Spleen (tissue), 7 donors: ENCODE data around the gene CHD9NB.

Source experiments
- POLR2A ChIP-seq, 3 donors: fragments of 450-650 bp; IDR thresholded peaks; one replicate each; pipeline ENCODE4 v1.5.1; 2017; ENCODE audit warnings: antibody characterized with exemption in 3 of 3, mild to moderate bottlenecking in 1 of 3
- POLR2AphosphoS5 ChIP-seq, 3 donors: sonication (generic); formaldehyde crosslinking; IDR thresholded peaks; one replicate each; pipeline ENCODE4 v1.5.1; 2017; ENCODE audit warnings: antibody characterized with exemption in 3 of 3
- TF ChIP-seq, protein P1 (sequence below), 11 experiments: fragments of 200-600 bp in 7 of 11; fragments of 450-650 bp in 4 of 11; sonication (generic) in 4 of 11; IDR thresholded peaks in 8 of 11; conservative IDR thresholded peaks in 3 of 11; 1 replicate in 7 of 11; 2 replicates in 4 of 11; pipeline versions ENCODE4 v1.4.0 to v1.8.0; 2016 to 2021; ENCODE audit warnings: antibody characterized with exemption in 11 of 11, inconsistent platforms in 4 of 11, mild to moderate bottlenecking in 1 of 11
- donor health status: DM: no; HTN: no; CAD: no; lungs with moderate emphysema.
- donor health status: DM: no; HTN: no; CAD: no.
- donor health status: DM: no; HTN: no; CAD: no.

DNA sequence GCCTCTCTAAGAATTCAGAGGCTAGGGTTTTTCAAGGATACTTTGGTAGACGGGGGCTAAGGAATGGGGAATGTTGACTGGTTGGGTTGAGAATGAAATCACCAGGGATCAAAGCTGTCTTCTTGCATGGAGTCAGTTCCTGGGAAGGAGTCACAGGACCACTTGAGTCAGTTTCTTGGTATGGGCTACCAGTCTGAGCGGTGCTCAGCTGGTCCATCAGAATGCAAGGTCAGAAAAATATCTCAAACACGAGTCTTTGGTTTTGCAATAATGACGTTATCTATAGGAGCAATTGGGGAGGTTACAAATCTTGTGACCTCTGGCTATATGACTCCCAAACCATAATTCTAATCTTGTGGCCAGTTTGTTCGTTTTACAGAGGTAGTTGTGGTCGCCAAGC is 18.4 kb downstream of the CHD9NB start:
- TF ChIP-seq, protein P1, sequence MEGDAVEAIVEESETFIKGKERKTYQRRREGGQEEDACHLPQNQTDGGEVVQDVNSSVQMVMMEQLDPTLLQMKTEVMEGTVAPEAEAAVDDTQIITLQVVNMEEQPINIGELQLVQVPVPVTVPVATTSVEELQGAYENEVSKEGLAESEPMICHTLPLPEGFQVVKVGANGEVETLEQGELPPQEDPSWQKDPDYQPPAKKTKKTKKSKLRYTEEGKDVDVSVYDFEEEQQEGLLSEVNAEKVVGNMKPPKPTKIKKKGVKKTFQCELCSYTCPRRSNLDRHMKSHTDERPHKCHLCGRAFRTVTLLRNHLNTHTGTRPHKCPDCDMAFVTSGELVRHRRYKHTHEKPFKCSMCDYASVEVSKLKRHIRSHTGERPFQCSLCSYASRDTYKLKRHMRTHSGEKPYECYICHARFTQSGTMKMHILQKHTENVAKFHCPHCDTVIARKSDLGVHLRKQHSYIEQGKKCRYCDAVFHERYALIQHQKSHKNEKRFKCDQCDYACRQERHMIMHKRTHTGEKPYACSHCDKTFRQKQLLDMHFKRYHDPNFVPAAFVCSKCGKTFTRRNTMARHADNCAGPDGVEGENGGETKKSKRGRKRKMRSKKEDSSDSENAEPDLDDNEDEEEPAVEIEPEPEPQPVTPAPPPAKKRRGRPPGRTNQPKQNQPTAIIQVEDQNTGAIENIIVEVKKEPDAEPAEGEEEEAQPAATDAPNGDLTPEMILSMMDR (IDR thresholded peaks at IDR 0.05 in 8 of 11, conservative IDR thresholded peaks at IDR 0.05 in 3 of 11): no peak
- TF ChIP-seq POLR2A (IDR thresholded peaks at IDR 0.05): no peak
- no peak for TF ChIP-seq POLR2AphosphoS5 (IDR thresholded peaks at IDR 0.05)
